Mesenchymal stem cell (in vitro differentiated cells and primary cell): ENCODE data around the gene MATN1.
"Not testable (repeated sequence)": the region's sequence is repeated elsewhere in the genome, so short reads cannot be mapped to it uniquely, and the experiment has no call there.

Experiments used
- DNase-seq: peaks from one replicate; pipeline ENCODE4 v3.0.0-alpha.2; 2013
- H2AFZ ChIP-seq: one replicate; pipeline ENCODE4 v1.6.1; 2013; ENCODE audit warnings: low read depth, mild to moderate bottlenecking, control low read depth, inconsistent platforms, low read length, moderate library complexity
- H2AK5ac ChIP-seq: 2 replicates; pipeline ENCODE4 v1.6.1; 2013; ENCODE audit warnings: low read length, moderate library complexity, mild to moderate bottlenecking, inconsistent platforms; ENCODE audit not compliant: severe bottlenecking
- H2BK120ac ChIP-seq: one replicate; pipeline ENCODE4 v1.6.1; 2013; ENCODE audit warnings: low read depth, mild to moderate bottlenecking, inconsistent platforms, low read length, moderate library complexity
- H2BK12ac ChIP-seq, 2 experiments: one replicate each; pipeline ENCODE4 v1.6.1; 2013; ENCODE audit warnings: inconsistent platforms in 2 of 2, low read length in 2 of 2, mild to moderate bottlenecking in 2 of 2, moderate library complexity in 2 of 2, control low read depth in 1 of 2
- H2BK15ac ChIP-seq: one replicate; pipeline ENCODE4 v1.6.1; 2013; ENCODE audit warnings: mild to moderate bottlenecking, low read depth, inconsistent platforms; ENCODE audit not compliant: poor library complexity, severe bottlenecking
- H2BK5ac ChIP-seq: 2 replicates; pipeline ENCODE4 v1.6.1; 2013; ENCODE audit warnings: low read depth, mild to moderate bottlenecking, low read length, control low read depth, inconsistent platforms; ENCODE audit not compliant: poor library complexity, severe bottlenecking
- H3K14ac ChIP-seq, 2 experiments: one replicate each; pipeline ENCODE4 v1.6.1; 2013; ENCODE audit warnings: inconsistent platforms in 2 of 2, low read length in 2 of 2, control low read depth in 1 of 2, mild to moderate bottlenecking in 1 of 2, moderate library complexity in 1 of 2
- H3K18ac ChIP-seq, 2 experiments: one replicate each; pipeline ENCODE4 v1.6.1; 2013; ENCODE audit warnings: inconsistent platforms in 2 of 2, low read length in 2 of 2, control low read depth in 1 of 2, low read depth in 1 of 2, mild to moderate bottlenecking in 1 of 2
- H3K23ac ChIP-seq, 2 experiments: one replicate each; pipeline ENCODE4 v1.6.1; 2013; ENCODE audit warnings: inconsistent platforms in 2 of 2, low read length in 2 of 2, mild to moderate bottlenecking in 2 of 2, moderate library complexity in 2 of 2, control low read depth in 1 of 2
- H3K27ac ChIP-seq: 2 replicates; pipeline ENCODE4 v1.5.1; 2013; ENCODE audit warnings: mild to moderate bottlenecking, moderate library complexity, low read length, control low read depth, inconsistent platforms; ENCODE audit not compliant: poor library complexity, severe bottlenecking
- H3K27me3 ChIP-seq, 2 experiments: 2 replicates each; pipeline versions ENCODE4 v1.6.1 to v1.7.0; 2013; ENCODE audit warnings: low read length in 2 of 2, mild to moderate bottlenecking in 2 of 2, moderate library complexity in 2 of 2, control low read depth in 1 of 2, inconsistent platforms in 1 of 2; ENCODE audit not compliant: control insufficient read depth in 1 of 2, insufficient read depth in 1 of 2
- H3K36me3 ChIP-seq, 2 experiments: 2 replicates each; pipeline versions ENCODE4 v1.6.1 to v1.7.0; 2013; ENCODE audit warnings: low read length in 2 of 2, control low read depth in 1 of 2, inconsistent platforms in 1 of 2, low read depth in 1 of 2, mild to moderate bottlenecking in 1 of 2; ENCODE audit not compliant: insufficient read depth in 2 of 2, control insufficient read depth in 1 of 2
- H3K4ac ChIP-seq, 2 experiments: one replicate each; pipeline ENCODE4 v1.6.1; 2013; ENCODE audit warnings: inconsistent platforms in 2 of 2, low read length in 2 of 2, mild to moderate bottlenecking in 2 of 2, moderate library complexity in 2 of 2, control low read depth in 1 of 2, low read depth in 1 of 2
- H3K4me1 ChIP-seq: 2 replicates; pipeline ENCODE4 v1.6.1; 2013; ENCODE audit warnings: low read depth, low read length, control low read depth; ENCODE audit not compliant: control insufficient read depth, insufficient read depth
- H3K4me2 ChIP-seq: 2 replicates; pipeline ENCODE4 v1.6.1; 2013; ENCODE audit warnings: low read length, mild to moderate bottlenecking, inconsistent platforms; ENCODE audit not compliant: poor library complexity, severe bottlenecking
- H3K4me3 ChIP-seq, 2 experiments: 2 replicates each; pipeline versions ENCODE4 v1.5.1 to v1.7.0; 2013; ENCODE audit warnings: low read length in 2 of 2, mild to moderate bottlenecking in 2 of 2, control low read depth in 1 of 2, low read depth in 1 of 2; ENCODE audit not compliant: insufficient read depth in 1 of 2
- H3K79me1 ChIP-seq: replicated peaks from 2 replicates; pipeline ENCODE4 v1.6.1; 2013; ENCODE audit warnings: mild to moderate bottlenecking, control low read depth, low read length, inconsistent platforms; ENCODE audit not compliant: poor library complexity, severe bottlenecking
- H3K9ac ChIP-seq: 2 replicates; pipeline ENCODE4 v1.7.0; 2013; ENCODE audit warnings: mild to moderate bottlenecking, low read length, moderate library complexity
- H3K9me3 ChIP-seq: 2 replicates; pipeline ENCODE4 v1.7.0; 2013; ENCODE audit warnings: mild to moderate bottlenecking, low read length; ENCODE audit not compliant: control insufficient read depth
- H4K8ac ChIP-seq: one replicate; pipeline ENCODE4 v1.6.1; 2013; ENCODE audit warnings: inconsistent platforms, mild to moderate bottlenecking, low read length, moderate library complexity
- H4K91ac ChIP-seq: one replicate; pipeline ENCODE4 v1.6.1; 2013; ENCODE audit warnings: mild to moderate bottlenecking, low read length, inconsistent platforms
- WGBS: methylation state at CpG from one replicate; pipeline ENCODE4 v1.1.7; 2013; ENCODE audit warnings: mixed read lengths; 5-methylcytosine and 5-hydroxymethylcytosine counted together

Gene MATN1

DNA sequence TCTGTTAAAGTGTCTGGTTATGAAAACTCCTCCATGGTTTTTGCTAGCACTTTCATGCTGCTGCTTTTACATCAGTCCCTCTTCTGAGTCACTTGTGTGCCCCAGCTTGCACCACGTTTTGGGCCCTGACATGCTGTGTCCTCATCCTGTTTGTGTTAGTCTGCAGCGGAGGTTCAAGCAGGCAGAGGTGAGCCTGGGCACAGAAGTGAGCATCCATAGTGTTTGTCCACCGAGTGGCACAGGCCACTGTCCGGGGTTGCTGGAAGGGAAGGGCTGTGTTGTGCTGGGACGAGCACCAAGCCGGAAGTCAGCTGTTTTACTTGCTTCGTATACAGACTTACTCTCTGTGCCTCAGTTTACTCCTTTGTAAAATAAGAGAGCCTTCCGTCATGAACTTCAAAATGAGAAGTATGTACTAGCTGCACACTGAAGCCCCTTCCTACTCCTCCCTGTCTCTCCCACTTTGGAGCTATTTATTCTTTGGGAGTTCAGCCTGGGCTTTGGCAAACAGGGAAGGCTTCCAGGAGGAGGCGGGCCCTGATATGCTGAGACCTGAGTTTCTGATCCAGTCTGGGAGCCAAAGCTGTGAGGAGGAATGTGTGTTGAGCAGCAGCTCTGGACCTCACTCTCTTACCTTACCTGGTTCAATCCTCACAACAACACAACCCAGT lies 44.9 kb upstream of the MATN1 start:
- Histone ChIP-seq H3K23ac (no peak overlapping the region), H2AK5ac (no peak overlapping the region), H2AFZ (no peak overlapping the region), H3K27me3 (peaks cover 0 to 21% of the 10 kb centered on the region in 2 experiments), H3K36me3 (no peaks in the 10 kb centered on the region), H2BK120ac (no peak overlapping the region), H3K18ac (no peak overlapping the region), H2BK5ac (no peak overlapping the region), H3K9ac (no peak overlapping the region), H2BK15ac (no peak overlapping the region), H3K27ac (no peak overlapping the region), H3K4me2 (no peak overlapping the region), H3K4me1 (peaks cover 8% of the 10 kb centered on the region), H3K4ac (no peak overlapping the region), H3K9me3 (no peaks in the 10 kb centered on the region), H3K79me1 (no peaks in the 10 kb centered on the region), H2BK12ac (no peak overlapping the region), H4K8ac (no peak overlapping the region), H4K91ac (no peak overlapping the region), H3K4me3 (no peak overlapping the region), H3K14ac (peak overlapping the region in 1 of 2 experiments; percentile 84)
- DNase-seq: no peak
- 88% methylated on average over 9 of the region's 9 CpGs for WGBS

DNA sequence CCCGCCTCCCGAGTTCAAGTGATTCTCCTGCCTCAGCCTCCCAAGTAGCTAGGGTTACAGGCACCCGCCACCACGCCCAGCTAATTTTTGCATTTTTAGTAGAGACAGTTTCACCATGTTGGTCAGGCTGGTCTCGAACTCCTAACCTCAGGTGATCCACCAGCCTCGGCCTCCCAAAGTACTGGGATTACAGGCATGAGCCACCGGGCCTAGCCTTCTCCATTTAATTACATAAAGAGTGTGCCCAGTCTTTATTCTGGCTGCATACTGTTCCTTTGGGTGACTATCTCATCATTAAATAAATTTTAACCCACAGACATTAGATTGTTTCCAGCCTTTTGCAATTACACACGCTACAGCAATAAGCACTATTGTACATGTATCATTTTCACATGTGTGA lies 43.6 kb upstream of the MATN1 start:
- H3K18ac ChIP-seq, H2AK5ac ChIP-seq, H3K36me3 ChIP-seq, H2BK15ac ChIP-seq, H3K23ac ChIP-seq, H2BK120ac ChIP-seq, H2AFZ ChIP-seq, H3K4me2 ChIP-seq, H3K79me1 ChIP-seq, H3K14ac ChIP-seq, DNase-seq, H3K9ac ChIP-seq, H3K4me3 ChIP-seq, H4K91ac ChIP-seq, H3K9me3 ChIP-seq, H4K8ac ChIP-seq, H2BK5ac ChIP-seq, H3K27ac ChIP-seq, H2BK12ac ChIP-seq, H3K4ac ChIP-seq: not testable (repeated sequence)
- whole genome bisulfite sequencing: 93% methylated on average over 7 of the region's 8 CpGs
- peaks cover 0 to 22% of the 10 kb centered on the region in 2 experiments for H3K27me3 ChIP-seq
- peaks cover 17% of the 10 kb centered on the region for H3K4me1 ChIP-seq

DNA sequence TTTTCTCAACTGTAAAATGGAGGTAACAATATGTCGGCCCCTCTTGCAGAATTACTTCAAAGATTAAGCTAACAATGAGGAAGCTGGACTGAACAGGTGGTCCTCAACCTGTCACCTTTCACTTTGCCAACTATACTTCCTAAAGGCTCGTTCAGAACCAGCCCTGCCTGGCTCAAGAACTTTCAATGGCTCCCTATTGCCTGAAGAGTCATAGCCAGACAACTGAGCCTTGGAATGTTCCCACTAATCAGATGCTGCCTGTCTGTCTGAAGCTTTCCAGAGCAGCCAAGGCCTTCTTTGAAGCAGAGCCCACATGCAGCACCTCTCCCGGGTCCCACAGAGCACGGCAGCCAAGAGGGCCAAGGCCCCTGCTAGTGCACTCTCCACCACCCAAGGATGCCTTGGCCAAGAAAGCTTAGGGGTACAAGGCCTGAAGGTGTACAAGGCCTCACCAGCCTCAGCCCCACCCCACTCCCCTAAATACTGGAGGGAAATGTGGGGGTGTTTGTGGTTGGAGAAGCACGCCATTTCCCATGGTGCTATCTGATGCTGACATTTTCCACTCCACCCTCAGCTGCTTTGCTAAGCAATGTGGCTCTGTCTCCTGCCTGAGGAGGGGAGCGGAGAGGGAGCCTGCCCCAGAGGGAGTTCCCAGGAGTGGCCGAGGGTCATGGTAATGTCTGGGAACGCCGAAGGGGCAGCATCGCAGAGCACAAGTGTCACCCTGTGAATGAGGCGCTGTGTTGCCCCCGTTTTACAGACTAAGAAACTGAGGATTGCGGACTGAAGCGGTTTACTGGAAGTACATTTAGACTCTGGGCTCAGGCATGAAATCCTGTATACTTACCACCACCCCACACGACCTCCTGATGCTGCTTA lies 42.4 kb upstream of the MATN1 start:
- peaks cover 0 to 21% of the 10 kb centered on the region in 2 experiments for H3K27me3 ChIP-seq
- H3K9me3 ChIP-seq: no peaks in the 10 kb centered on the region
- no peak overlapping the region for H2AFZ ChIP-seq
- no peak overlapping the region for H2BK120ac ChIP-seq
- no peaks in the 10 kb centered on the region for H3K36me3 ChIP-seq
- no peak overlapping the region for H3K14ac ChIP-seq
- H3K4me1 ChIP-seq: peaks cover 22% of the 10 kb centered on the region
- no peak overlapping the region for H2AK5ac ChIP-seq
- no peak overlapping the region for H2BK5ac ChIP-seq
- no peak overlapping the region for H3K23ac ChIP-seq
- DNase-seq: no peak
- 83% methylated on average over 14 of the region's 15 CpGs for WGBS
- H4K91ac ChIP-seq: no peak overlapping the region
- H3K27ac ChIP-seq: no peak overlapping the region
- no peak overlapping the region for H2BK15ac ChIP-seq
- H3K4me3 ChIP-seq: no peak overlapping the region
- no peak overlapping the region for H3K4ac ChIP-seq
- no peak overlapping the region for H3K18ac ChIP-seq
- no peaks in the 10 kb centered on the region for H3K79me1 ChIP-seq
- no peak overlapping the region for H3K4me2 ChIP-seq
- H4K8ac ChIP-seq: no peak overlapping the region
- H3K9ac ChIP-seq: no peak overlapping the region
- no peak overlapping the region for H2BK12ac ChIP-seq

DNA sequence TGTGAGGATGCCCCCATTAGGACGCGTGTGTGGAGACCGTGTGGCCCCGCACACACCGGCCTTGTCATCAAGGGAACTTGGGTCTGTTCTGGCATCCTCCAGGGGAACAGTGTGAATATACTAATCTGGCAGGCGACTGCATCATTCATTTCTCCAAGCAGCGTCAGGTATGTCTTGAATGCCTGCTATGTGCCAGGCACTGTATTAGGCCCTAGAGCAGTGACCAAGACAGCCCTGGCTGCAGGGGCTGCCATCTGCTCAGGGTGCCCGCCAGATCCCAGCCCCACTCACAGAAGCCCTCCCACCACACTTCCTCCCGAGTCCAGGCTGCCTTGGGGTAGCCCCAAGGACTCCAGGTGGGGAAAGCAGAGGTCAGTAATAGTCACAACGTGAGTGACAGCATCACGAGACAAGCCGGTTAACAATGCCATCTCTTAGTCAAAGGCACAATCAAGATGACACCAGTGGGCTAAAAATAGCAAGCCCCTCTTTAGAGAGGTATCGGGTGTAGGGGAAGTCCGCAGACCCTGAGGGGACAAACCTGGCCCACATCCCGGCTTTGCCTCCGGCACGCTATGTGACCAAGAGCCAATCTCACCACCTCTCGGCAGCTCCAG lies 41.7 kb upstream of the MATN1 start:
- Histone ChIP-seq H2BK5ac (no peak overlapping the region), H3K4ac (no peak overlapping the region), H3K14ac (peak overlapping the region in 1 of 2 experiments; percentile 56), H3K18ac (peak overlapping the region in 1 of 2 experiments; percentile 15), H3K27me3 (peaks cover 0 to 27% of the 10 kb centered on the region in 2 experiments), H3K4me3 (no peak overlapping the region), H3K4me1 (peaks cover 24% of the 10 kb centered on the region), H4K91ac (no peak overlapping the region), H3K79me1 (no peaks in the 10 kb centered on the region), H4K8ac (no peak overlapping the region), H2BK120ac (no peak overlapping the region), H3K27ac (no peak overlapping the region), H3K4me2 (no peak overlapping the region), H2AK5ac (no peak overlapping the region), H2BK12ac (peak overlapping the region in 1 of 2 experiments; percentile 45), H2BK15ac (no peak overlapping the region), H3K9me3 (no peaks in the 10 kb centered on the region), H3K23ac (no peak overlapping the region), H3K9ac (no peak overlapping the region), H3K36me3 (no peaks in the 10 kb centered on the region), H2AFZ (no peak overlapping the region)
- DNase-seq: no peak
- WGBS: 96% methylated on average over 18 of the region's 18 CpGs
